GM10266 (cell line): ENCODE data around the gene RNF121.

Experiments used
- DNase-seq: peaks from one replicate; pipeline ENCODE4 v3.0.0; 2012; ENCODE audit errors: extremely low spot score
- CTCF ChIP-seq: IDR thresholded peaks from 2 replicates; pipeline ENCODE4 v1.5.1; 2012; ENCODE audit warnings: mild to moderate bottlenecking, low read depth; ENCODE audit not compliant: control insufficient read depth, insufficient read depth; ENCODE audit errors: missing control alignments

Gene RNF121

DNA sequence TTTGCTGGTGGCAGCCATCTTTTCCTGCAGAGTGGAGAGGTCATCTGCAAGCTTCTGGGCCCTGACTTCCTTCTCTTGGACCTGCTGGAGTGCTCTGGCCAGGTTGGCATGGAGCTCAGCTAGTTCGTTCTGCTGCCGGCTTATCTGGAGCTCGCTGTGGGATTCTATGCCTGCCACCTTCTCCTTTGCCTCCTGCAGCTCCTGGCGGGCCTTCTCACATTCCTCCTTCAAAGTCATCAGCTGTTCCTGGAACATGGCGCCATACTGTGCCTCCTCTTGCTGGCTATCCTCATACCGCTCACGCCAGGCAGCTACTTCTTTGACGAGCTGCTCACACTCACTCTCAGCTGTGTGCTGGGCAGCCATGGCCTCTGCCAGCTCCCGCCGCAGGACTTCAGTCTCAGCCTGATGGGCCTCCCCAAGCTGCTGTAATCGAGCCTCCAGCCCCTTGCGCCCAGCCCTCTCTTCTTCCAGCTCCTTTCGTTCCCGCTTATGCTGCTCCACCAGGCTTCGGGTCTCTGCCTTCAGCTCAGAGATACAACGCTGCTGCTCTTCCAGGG lies 86.0 kb downstream of the RNF121 start:
- no peak for DNase-seq
- no peak for TF ChIP-seq CTCF

GRCh38 chr11:72015511-72016061 lies 86.7 kb downstream of the RNF121 start:
- peak; percentile 60 for TF ChIP-seq CTCF
- no peak for DNase-seq

DNA sequence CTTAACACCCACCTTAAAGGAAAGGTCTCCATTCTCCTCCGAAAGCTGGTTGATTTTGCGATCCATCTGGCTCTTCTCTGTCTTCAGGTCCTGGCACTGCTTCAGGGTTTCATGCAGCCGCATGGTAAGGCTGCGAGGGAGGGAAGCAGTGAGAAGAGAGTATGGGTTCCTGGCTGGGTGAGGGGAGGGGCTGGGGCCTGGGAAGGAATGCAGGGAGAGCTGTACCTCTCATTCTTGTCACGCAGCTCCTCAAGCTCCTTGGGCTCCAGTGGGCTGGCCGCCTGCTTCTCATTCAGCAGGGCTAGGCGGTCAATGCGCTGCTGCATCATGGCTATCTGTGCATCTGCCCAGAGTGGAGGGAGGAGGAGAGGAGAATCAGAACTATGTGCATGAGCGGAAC lies 89.3 kb downstream of the RNF121 start:
- no peak for DNase-seq
- no peak for TF ChIP-seq CTCF

DNA sequence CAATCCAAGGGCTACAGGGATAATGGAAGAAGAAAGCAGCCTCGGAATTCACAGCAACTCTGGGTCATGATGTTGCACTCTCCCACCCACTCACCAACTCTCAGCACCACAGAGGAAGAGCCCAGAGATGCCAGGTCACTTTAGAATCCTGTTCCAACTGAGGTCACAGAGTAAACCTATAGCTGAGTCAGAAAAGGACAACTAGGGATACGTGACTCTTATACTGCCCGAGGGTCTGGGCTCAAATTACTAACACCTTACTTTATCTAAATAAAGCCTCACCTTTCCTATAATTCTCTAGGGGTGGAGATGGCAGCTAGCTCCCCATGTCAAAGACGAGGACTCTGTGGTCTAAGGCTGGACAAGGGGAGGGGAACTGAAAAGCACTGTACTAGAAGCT lies 94.5 kb downstream of the RNF121 start:
- no peak for TF ChIP-seq CTCF
- DNase-seq: no peak

DNA sequence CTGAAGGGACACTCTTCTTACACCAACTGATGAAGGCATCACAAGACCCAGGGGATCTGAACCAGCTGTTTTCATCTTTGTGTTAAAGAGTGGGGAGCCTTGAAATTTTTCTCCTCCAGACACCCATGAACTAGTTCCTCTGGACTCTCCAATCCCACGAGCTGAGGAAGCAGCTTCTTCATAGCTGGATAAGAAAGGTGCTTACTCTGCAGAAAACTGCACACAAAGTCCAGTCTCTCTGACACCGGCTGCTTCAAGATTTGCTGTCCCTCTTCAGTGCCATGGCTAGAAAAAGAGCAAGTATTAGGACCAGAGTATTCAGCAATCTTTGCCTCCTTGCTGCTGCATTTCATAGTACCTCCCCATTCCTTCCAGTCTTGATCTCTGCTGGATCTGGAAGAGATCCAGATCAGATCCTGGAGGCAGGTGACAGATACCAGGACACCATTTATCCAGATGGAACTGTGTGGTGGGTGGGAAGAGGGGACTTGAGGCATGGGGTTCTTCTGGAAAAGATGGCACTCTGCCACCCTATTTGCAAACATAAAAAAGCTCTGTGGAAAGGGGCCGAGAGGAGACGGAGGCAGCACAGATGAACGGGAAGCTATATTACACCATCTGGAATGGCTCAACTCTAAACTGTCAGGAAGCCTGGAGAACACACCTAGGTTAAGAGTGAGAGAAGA lies 95.4 kb downstream of the RNF121 start:
- no peak for TF ChIP-seq CTCF
- no peak for DNase-seq

- DNase-seq: no peak
- TF ChIP-seq CTCF: no peak
Measured at GRCh38 chr11:72026090-72026489, 97.2 kb downstream of the RNF121 start.

DNA sequence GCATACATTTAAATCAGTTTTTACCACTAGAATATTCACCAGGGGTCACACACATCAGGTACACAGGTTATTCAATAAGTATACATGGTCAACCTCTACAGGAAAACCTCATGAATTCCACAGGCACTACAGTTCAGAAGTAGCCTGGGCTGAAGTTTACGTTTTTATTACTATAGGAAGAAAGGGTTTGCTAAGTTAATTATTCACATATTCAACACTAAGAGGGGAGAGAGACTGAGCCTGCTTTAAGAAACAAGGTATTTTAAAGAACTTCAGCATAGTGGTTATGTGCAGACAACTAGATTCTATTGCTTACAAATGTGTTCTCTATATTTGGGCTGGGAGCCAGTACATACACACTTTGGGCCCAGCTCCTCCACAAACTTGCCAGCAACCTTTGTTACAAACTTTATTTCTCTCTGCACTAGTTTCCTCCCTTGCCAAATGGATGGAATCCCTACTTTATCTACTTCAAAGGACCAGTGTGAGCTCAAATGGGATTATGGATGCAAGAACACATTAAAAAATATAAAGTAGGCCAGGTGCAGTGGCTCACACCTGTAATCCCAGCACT lies 101.7 kb downstream of the RNF121 start:
- no peak for DNase-seq
- no peak for TF ChIP-seq CTCF
